Mesendoderm (in vitro differentiated cells): ENCODE results near the gene MAGEA4.

Experiments used
- DNase-seq: peaks from one replicate; pipeline ENCODE4 v3.0.0; 2013
- H2AK5ac ChIP-seq: 2 replicates; pipeline ENCODE4 v1.6.1; 2013; ENCODE audit warnings: low read length, inconsistent platforms
- H2BK120ac ChIP-seq: 2 replicates; pipeline ENCODE4 v1.6.1; 2013; ENCODE audit warnings: low read depth, mild to moderate bottlenecking, low read length, moderate library complexity, mixed read lengths
- H2BK15ac ChIP-seq: replicated peaks from 2 replicates; pipeline ENCODE4 v1.6.1; 2013; ENCODE audit warnings: low read depth, mild to moderate bottlenecking, moderate library complexity
- H2BK5ac ChIP-seq: 2 replicates; pipeline ENCODE4 v1.6.1; 2013; ENCODE audit warnings: low read length, inconsistent platforms
- H3K18ac ChIP-seq: 2 replicates; pipeline ENCODE4 v1.6.1; 2013; ENCODE audit warnings: mild to moderate bottlenecking, low read length, mixed read lengths
- H3K23ac ChIP-seq: one replicate; pipeline ENCODE4 v1.6.1; 2013; ENCODE audit warnings: low read length
- H3K27ac ChIP-seq: 2 replicates; pipeline ENCODE4 v1.5.1; 2013; ENCODE audit warnings: low read depth, mild to moderate bottlenecking, inconsistent platforms, low read length, moderate library complexity
- H3K27me3 ChIP-seq: 2 replicates; pipeline ENCODE4 v1.6.1; 2013; ENCODE audit warnings: low read length, control low read depth, mild to moderate bottlenecking, inconsistent platforms; ENCODE audit not compliant: insufficient read depth, poor library complexity
- H3K36me3 ChIP-seq: 2 replicates; pipeline ENCODE4 v1.6.1; 2013; ENCODE audit warnings: low read length, inconsistent platforms; ENCODE audit not compliant: control insufficient read depth, insufficient read depth
- H3K4ac ChIP-seq: one replicate; pipeline ENCODE4 v1.6.1; 2013; ENCODE audit warnings: low read depth, mild to moderate bottlenecking, low read length, moderate library complexity
- H3K4me1 ChIP-seq: 2 replicates; pipeline ENCODE4 v1.6.1; 2013; ENCODE audit warnings: low read depth, low read length, inconsistent platforms; ENCODE audit not compliant: control insufficient read depth
- H3K4me2 ChIP-seq: 2 replicates; pipeline ENCODE4 v1.6.1; 2013; ENCODE audit warnings: low read length
- H3K4me3 ChIP-seq: 2 replicates; pipeline ENCODE4 v1.5.1; 2013; ENCODE audit warnings: mild to moderate bottlenecking, low read length
- H3K56ac ChIP-seq: one replicate; pipeline ENCODE4 v1.6.1; 2013; ENCODE audit warnings: low read length
- H3K79me1 ChIP-seq: 2 replicates; pipeline ENCODE4 v1.6.1; 2013; ENCODE audit warnings: low read length, inconsistent platforms
- H3K79me2 ChIP-seq: 2 replicates; pipeline ENCODE4 v1.6.1; 2013; ENCODE audit warnings: mild to moderate bottlenecking, low read length; ENCODE audit not compliant: control insufficient read depth, insufficient read depth
- H3K9ac ChIP-seq: 2 replicates; pipeline ENCODE4 v1.6.1; 2013; ENCODE audit warnings: low read length, inconsistent platforms
- H4K5ac ChIP-seq: one replicate; pipeline ENCODE4 v1.6.1; 2013; ENCODE audit warnings: low read length
- H4K8ac ChIP-seq: one replicate; pipeline ENCODE4 v1.6.1; 2013; ENCODE audit warnings: low read depth, mild to moderate bottlenecking, control low read depth, low read length, moderate library complexity
- WGBS: extraction: QIAGEN DNeasy Blood & Tissue Kit; methylation state at CpG from one replicate; pipeline ENCODE4 v1.1.7; 2013; ENCODE audit warnings: low lambda C conversion rate, missing lambda C conversion rate; ENCODE audit not compliant: insufficient coverage; ENCODE audit errors: extremely low coverage; 5-methylcytosine and 5-hydroxymethylcytosine counted together

MAGEA4 gene

GRCh38 chrX:151935358-151935757 lies 22.7 kb downstream of the MAGEA4 start:
- no peak overlapping the region for H3K9ac ChIP-seq
- WGBS = no CpG with 5 or more reads among the region's 1 CpG

GRCh38 chrX:151938172-151938571 lies 25.5 kb downstream of the MAGEA4 start:
- no peaks in the 10 kb centered on the region for H3K36me3 ChIP-seq
- DNase-seq = no peak
- H3K27me3 ChIP-seq = no peaks in the 10 kb centered on the region
- H3K4me1 ChIP-seq = no peaks in the 10 kb centered on the region
- no peak overlapping the region for H3K27ac ChIP-seq
- H3K4ac ChIP-seq = no peak overlapping the region
- H3K79me1 ChIP-seq = no peaks in the 10 kb centered on the region
- no peak overlapping the region for H3K56ac ChIP-seq
- no peak overlapping the region for H2BK15ac ChIP-seq
- no peaks in the 10 kb centered on the region for H3K79me2 ChIP-seq
- H3K4me2 ChIP-seq = no peak overlapping the region
- no peak overlapping the region for H2AK5ac ChIP-seq
- no peak overlapping the region for H2BK120ac ChIP-seq
- H3K23ac ChIP-seq = no peak overlapping the region
- no peak overlapping the region for H2BK5ac ChIP-seq
- H4K5ac ChIP-seq = no peak overlapping the region
- H4K8ac ChIP-seq = no peak overlapping the region
- H3K18ac ChIP-seq = no peak overlapping the region
- no peak overlapping the region for H3K4me3 ChIP-seq
- no peak overlapping the region for H3K9ac ChIP-seq

More at GRCh38 chrX:151935358-151935757, 22.7 kb downstream of the MAGEA4 start:
- Histone ChIP-seq H2BK120ac (no peak overlapping the region), H3K4me3 (no peak overlapping the region), H2AK5ac (no peak overlapping the region), H3K4me2 (no peak overlapping the region), H3K79me1 (no peaks in the 10 kb centered on the region), H2BK15ac (no peak overlapping the region), H3K4ac (no peak overlapping the region), H3K18ac (no peak overlapping the region), H3K36me3 (no peaks in the 10 kb centered on the region), H3K56ac (no peak overlapping the region), H4K8ac (no peak overlapping the region), H2BK5ac (no peak overlapping the region), H4K5ac (no peak overlapping the region), H3K23ac (no peak overlapping the region), H3K27me3 (no peaks in the 10 kb centered on the region), H3K27ac (no peak overlapping the region), H3K4me1 (no peaks in the 10 kb centered on the region), H3K79me2 (no peaks in the 10 kb centered on the region)
- DNase-seq = no peak

DNA sequence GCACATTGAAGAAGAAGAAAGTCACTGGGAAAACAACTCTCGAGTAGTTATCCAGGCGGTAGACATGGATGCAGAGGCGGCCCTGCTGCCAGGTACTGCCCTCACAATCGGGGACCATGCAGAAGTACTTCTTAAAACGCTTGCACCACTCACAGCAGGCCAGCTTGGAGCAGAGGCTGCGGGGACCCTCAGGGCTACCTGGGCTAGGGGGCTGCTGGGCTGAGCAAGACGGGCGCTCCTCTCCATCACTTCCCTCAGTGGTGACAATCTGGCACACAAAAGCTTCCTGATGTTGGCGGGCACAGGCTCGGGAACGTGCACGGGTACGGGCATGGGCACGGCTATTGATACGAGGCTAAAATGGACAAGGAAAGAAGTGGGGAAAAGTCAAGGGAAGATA lies 42.0 kb downstream of the MAGEA4 start:
- Histone ChIP-seq H3K4ac (no peak overlapping the region), H3K4me2 (no peak overlapping the region), H3K36me3 (no peaks in the 10 kb centered on the region), H3K27me3 (no peaks in the 10 kb centered on the region), H3K79me2 (no peaks in the 10 kb centered on the region), H2BK5ac (no peak overlapping the region), H3K56ac (no peak overlapping the region), H3K18ac (no peak overlapping the region), H4K5ac (no peak overlapping the region), H2BK15ac (no peak overlapping the region), H3K79me1 (no peaks in the 10 kb centered on the region), H3K23ac (no peak overlapping the region), H2BK120ac (no peak overlapping the region), H4K8ac (no peak overlapping the region), H3K4me1 (no peaks in the 10 kb centered on the region), H3K9ac (no peak overlapping the region), H2AK5ac (no peak overlapping the region), H3K4me3 (no peak overlapping the region), H3K27ac (no peak overlapping the region)
- WGBS = no CpG with 5 or more reads among the region's 15 CpGs
- DNase-seq = no peak

GRCh38 chrX:151958101-151958500 lies 45.4 kb downstream of the MAGEA4 start:
- H3K4me2 ChIP-seq = no peak overlapping the region
- no peak overlapping the region for H3K4me3 ChIP-seq
- H3K9ac ChIP-seq = no peak overlapping the region
- H3K18ac ChIP-seq = no peak overlapping the region
- no CpG with 5 or more reads among the region's 4 CpGs for WGBS
- H3K4ac ChIP-seq = no peak overlapping the region
- no peak overlapping the region for H2BK15ac ChIP-seq
- H2BK120ac ChIP-seq = no peak overlapping the region
- H4K8ac ChIP-seq = no peak overlapping the region
- no peaks in the 10 kb centered on the region for H3K79me1 ChIP-seq
- H3K4me1 ChIP-seq = no peaks in the 10 kb centered on the region
- H2BK5ac ChIP-seq = no peak overlapping the region
- H3K23ac ChIP-seq = no peak overlapping the region
- no peaks in the 10 kb centered on the region for H3K36me3 ChIP-seq
- H3K27me3 ChIP-seq = no peaks in the 10 kb centered on the region
- no peak for DNase-seq
- H3K79me2 ChIP-seq = no peaks in the 10 kb centered on the region
- no peak overlapping the region for H3K56ac ChIP-seq
- no peak overlapping the region for H2AK5ac ChIP-seq
- no peak overlapping the region for H4K5ac ChIP-seq
- no peak overlapping the region for H3K27ac ChIP-seq

GRCh38 chrX:151962034-151962433 lies 49.3 kb downstream of the MAGEA4 start:
- no CpG with 5 or more reads among the region's 5 CpGs for WGBS
- H3K27me3 ChIP-seq = no peaks in the 10 kb centered on the region

GRCh38 chrX:151966236-151966635 lies 53.5 kb downstream of the MAGEA4 start:
- H3K23ac ChIP-seq = no peak overlapping the region

More at GRCh38 chrX:151962034-151962433, 49.3 kb downstream of the MAGEA4 start:
- Histone ChIP-seq H3K4me3 (no peak overlapping the region), H2AK5ac (no peak overlapping the region), H3K4me2 (no peak overlapping the region), H3K23ac (no peak overlapping the region), H3K79me1 (no peaks in the 10 kb centered on the region), H3K79me2 (no peaks in the 10 kb centered on the region), H4K8ac (no peak overlapping the region), H3K4me1 (no peaks in the 10 kb centered on the region), H3K4ac (no peak overlapping the region), H2BK15ac (no peak overlapping the region), H3K18ac (no peak overlapping the region), H3K36me3 (no peaks in the 10 kb centered on the region), H3K56ac (no peak overlapping the region), H4K5ac (no peak overlapping the region), H3K27ac (no peak overlapping the region), H2BK5ac (no peak overlapping the region), H3K9ac (no peak overlapping the region), H2BK120ac (no peak overlapping the region)
- no peak for DNase-seq

More at GRCh38 chrX:151966236-151966635, 53.5 kb downstream of the MAGEA4 start:
- Histone ChIP-seq H3K27me3 (no peaks in the 10 kb centered on the region), H2BK5ac (no peak overlapping the region), H3K4me3 (no peak overlapping the region), H3K36me3 (no peaks in the 10 kb centered on the region), H3K79me2 (no peaks in the 10 kb centered on the region), H3K9ac (no peak overlapping the region), H3K4me1 (no peaks in the 10 kb centered on the region), H4K5ac (no peak overlapping the region), H3K56ac (no peak overlapping the region), H2BK15ac (no peak overlapping the region), H3K4ac (no peak overlapping the region), H3K18ac (no peak overlapping the region), H3K4me2 (no peak overlapping the region), H2AK5ac (no peak overlapping the region), H3K27ac (no peak overlapping the region), H2BK120ac (no peak overlapping the region), H3K79me1 (no peaks in the 10 kb centered on the region), H4K8ac (no peak overlapping the region)
- no CpG with 5 or more reads among the region's 6 CpGs for WGBS
- no peak for DNase-seq
